Fibroblast of villous mesenchyme (primary cell): ENCODE results near the gene ABHD12B. TPM values are rescaled to one million over a fixed set of nuclear protein-coding genes. Genes with fewer than 3 reads are reported as not detected.

Source experiments
- DNase-seq: peaks from one replicate; pipeline ENCODE4 v3.0.0-alpha.2; 2010; ENCODE audit warnings: low read depth
- H3K4me3 ChIP-seq: 2 replicates; pipeline ENCODE4 v1.5.1; 2011; ENCODE audit warnings: low read depth, mild to moderate bottlenecking, low read length
- CTCF ChIP-seq: IDR thresholded peaks from 2 replicates; pipeline ENCODE4 v1.5.1; 2012; ENCODE audit warnings: low read depth, mild to moderate bottlenecking, low read length; ENCODE audit not compliant: insufficient read depth
- small RNA-seq: library from RNA; depleted of rRNA; stranded (forward); fragments of <200 nt; gene quantifications from one replicate; pipeline ENCODE3, GENCODE V24; 2012
- total RNA-seq: library from RNA; depleted of rRNA; stranded (reverse); fragments of >200 nt; gene quantifications from 2 replicates; pipeline ENCODE4 v1.2.3, GENCODE V29; 2012

The ABHD12B gene
- total RNA-seq, 1 donor, result not detected

- DNase-seq, result no peak
- TF ChIP-seq CTCF, result no peak
- no peak overlapping the region for H3K4me3 ChIP-seq
Observed at GRCh38 chr14:50951032-50951431, 79.2 kb downstream of the ABHD12B start.

GRCh38 chr14:50953502-50953901 is 81.6 kb downstream of the ABHD12B start:
- no peak overlapping the region for H3K4me3 ChIP-seq
- no peak for DNase-seq
- no peak for TF ChIP-seq CTCF

Small RNA genes lying within 50 kb of the gene (small RNA-seq; reads per million reads assigned to genes)
- not detected for gene RF00593

Other genes with a start within 250 kb of the ABHD12B start
- 33.8 and 53.5 TPM in 2 replicates for gene SAV1, start 203.7 kb upstream of the ABHD12B start, total RNA-seq
- gene NIN, start 40.9 kb upstream of the ABHD12B start, total RNA-seq, result 29.8 and 33.2 TPM in 2 replicates
- gene PYGL, start 72.4 kb downstream of the ABHD12B start, total RNA-seq, result 47.7 and 82.5 TPM in 2 replicates
- gene TRIM9, start 223.1 kb downstream of the ABHD12B start, total RNA-seq, result 0.64 TPM in 1 of 2 replicates, not detected in the other